Measurements from ENCODE around the gene MAN1C1. TPM values are rescaled to one million over a fixed set of nuclear protein-coding genes. Genes with fewer than 3 reads are reported as not detected.
A peak's percentile ranks its signal among the peaks of the same experiment; 100 is the strongest.

Gene MAN1C1
- total RNA-seq, 2 donors from 2014 or later = 4.4 to 10.9 TPM

GRCh38 chr1:25682059-25682601, 65.5 kb downstream of the MAN1C1 start:
- no peak overlapping the region for H3K4me3 ChIP-seq
- DNase-seq = no peak
- intact Hi-C loops (cut with DNase I) = no loop called here
- H3K27ac ChIP-seq = no peak overlapping the region
- ATAC-seq = no peak
- H3K27me3 ChIP-seq = no peaks in the 10 kb centered on the region
- TF ChIP-seq CTCF (IDR thresholded peaks at IDR 0.05) (no peak), POLR2A (IDR thresholded peaks at IDR 0.05) (no peak)
- peaks cover 7% of the 10 kb centered on the region for H3K4me1 ChIP-seq
- 75 to 76% methylated on average over 6 of the region's 6 CpGs for WGBS, 2 donors
- H3K9me3 ChIP-seq = no peaks in the 10 kb centered on the region
- H3K36me3 ChIP-seq (replicated peaks in 1 of 2; ENCODE audit: insufficient read depth in 1 of 2, low read depth in 2 of 2) = no peaks in the 10 kb centered on the region

- intact Hi-C loops (cut with DNase I) = no loop called here
- ATAC-seq = no peak
- H3K4me1 ChIP-seq = peaks cover 10% of the 10 kb centered on the region
These were observed 66.6 kb downstream of the MAN1C1 start for GRCh38 chr1:25683177-25683576.

GRCh38 chr1:25683731-25684130, 67.1 kb downstream of the MAN1C1 start:
- Histone ChIP-seq H3K36me3 (replicated peaks in 1 of 2; ENCODE audit: insufficient read depth in 1 of 2, low read depth in 2 of 2) (no peaks in the 10 kb centered on the region), H3K4me3 (no peak overlapping the region), H3K27me3 (no peaks in the 10 kb centered on the region), H3K9me3 (no peaks in the 10 kb centered on the region), H3K4me1 (peaks cover 16% of the 10 kb centered on the region), H3K27ac (no peak overlapping the region)
- intact Hi-C loops (cut with DNase I) = no loop called here
- no peak for TF ChIP-seq POLR2A (IDR thresholded peaks at IDR 0.05)
- TF ChIP-seq CTCF (IDR thresholded peaks at IDR 0.05) = no peak
- DNase-seq (no peak), ATAC-seq (no peak)
- WGBS, 2 donors = 54 to 60% methylated on average over 8 to 9 of the region's 9 CpGs

More at GRCh38 chr1:25683177-25683576, 66.6 kb downstream of the MAN1C1 start:
- H3K36me3 ChIP-seq (replicated peaks in 1 of 2; ENCODE audit: insufficient read depth in 1 of 2, low read depth in 2 of 2) = no peaks in the 10 kb centered on the region
- H3K4me3 ChIP-seq = no peak overlapping the region
- 70 to 72% methylated on average over 4 of the region's 4 CpGs for WGBS, 2 donors
- no peaks in the 10 kb centered on the region for H3K9me3 ChIP-seq
- H3K27me3 ChIP-seq = no peaks in the 10 kb centered on the region
- TF ChIP-seq CTCF (IDR thresholded peaks at IDR 0.05) (no peak), POLR2A (IDR thresholded peaks at IDR 0.05) (no peak)
- no peak for DNase-seq
- no peak overlapping the region for H3K27ac ChIP-seq

GRCh38 chr1:25684216-25684965, 67.8 kb downstream of the MAN1C1 start:
- 84 to 86% methylated on average over 13 of the region's 13 CpGs for WGBS, 2 donors
- H3K9me3 ChIP-seq = no peaks in the 10 kb centered on the region
- H3K27me3 ChIP-seq = no peaks in the 10 kb centered on the region
- H3K27ac ChIP-seq = no peak overlapping the region
- no peak overlapping the region for H3K4me3 ChIP-seq
- intact Hi-C loops (cut with DNase I) = no loop called here
- no peaks in the 10 kb centered on the region for H3K36me3 ChIP-seq (replicated peaks in 1 of 2; ENCODE audit: insufficient read depth in 1 of 2, low read depth in 2 of 2)
- peaks cover 18% of the 10 kb centered on the region for H3K4me1 ChIP-seq
- DNase-seq (no peak), ATAC-seq (peak; percentile 26)
- TF ChIP-seq CTCF (IDR thresholded peaks at IDR 0.05) (no peak), POLR2A (IDR thresholded peaks at IDR 0.05) (no peak)

All from body of pancreas (tissue), 4 donors.